ENCODE measurements around the gene OR13C8. TPM values are rescaled to one million over a fixed set of nuclear protein-coding genes. Genes with fewer than 3 reads are reported as not detected.

Gene OR13C8
- total RNA-seq, 1 experiment from 2014 or later: not detected

DNA sequence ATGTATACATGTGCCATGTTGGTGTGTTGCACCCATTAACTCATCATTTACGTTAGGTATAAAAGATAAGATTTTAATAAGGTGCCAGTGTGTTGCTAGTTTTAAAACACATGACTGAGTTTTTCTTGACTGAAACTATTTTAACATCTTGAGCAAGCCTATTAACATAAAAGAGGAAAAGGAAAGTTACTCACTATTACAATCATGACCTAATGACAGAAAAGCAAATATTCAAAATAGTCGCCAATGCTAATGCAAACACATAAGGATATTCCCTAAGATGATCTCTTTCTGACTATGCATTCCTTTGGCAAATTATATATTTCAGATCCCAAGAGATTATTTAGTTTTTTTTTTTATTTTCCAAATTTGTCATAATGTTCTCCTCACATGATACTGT lies 42.2 kb downstream of the OR13C8 start:
- Histone ChIP-seq H3K9me3 (ENCODE audit: insufficient read depth, low read depth) (no peaks in the 10 kb centered on the region), H3F3A (ENCODE audit: insufficient read depth, low read depth) (no peaks in the 10 kb centered on the region), H3K36me3 (ENCODE audit: low read depth) (no peaks in the 10 kb centered on the region), H3K4me3 (no peak overlapping the region), H3K4me2 (no peak overlapping the region), H3K4me1 (replicated peaks; ENCODE audit: insufficient read depth) (no peaks in the 10 kb centered on the region), H3K79me2 (ENCODE audit: low read depth) (no peaks in the 10 kb centered on the region), H3K27ac (no peak overlapping the region), H2AFZ (no peak overlapping the region), H3K27me3 (ENCODE audit: insufficient read depth, low read depth) (no peaks in the 10 kb centered on the region), H3K9me2 (ENCODE audit: insufficient read depth) (no peaks in the 10 kb centered on the region), H4K20me1 (ENCODE audit: insufficient read depth) (no peaks in the 10 kb centered on the region)
- no TSS peak for BruUV-seq (replicated peaks)
- TF ChIP-seq EZH2 (IDR thresholded peaks at IDR 0.05; ENCODE audit: low read depth): no peak
- TF ChIP-seq CTCF (conservative IDR thresholded peaks at IDR 0.05): no peak
- intact Hi-C loops (cut with micrococcal nuclease; ENCODE audit: unreplicated experiment): no loop called here
- CTCF ChIA-PET: no interaction called here
- POLR2A ChIA-PET (ENCODE audit: unreplicated experiment): no interaction called here
- DNase-seq: no peak

GRCh38 chr9:104617418-104617817 lies 48.5 kb downstream of the OR13C8 start:
- no peak overlapping the region for H3K27ac ChIP-seq
- no peaks in the 10 kb centered on the region for H3K36me3 ChIP-seq (ENCODE audit: low read depth)
- BruUV-seq (replicated peaks): no TSS peak
- H3F3A ChIP-seq (ENCODE audit: insufficient read depth, low read depth): no peaks in the 10 kb centered on the region
- no peak overlapping the region for H2AFZ ChIP-seq
- CTCF ChIA-PET: no interaction called here
- H3K79me2 ChIP-seq (ENCODE audit: low read depth): no peaks in the 10 kb centered on the region
- H3K4me1 ChIP-seq (replicated peaks; ENCODE audit: insufficient read depth): no peaks in the 10 kb centered on the region
- H3K4me3 ChIP-seq: no peak overlapping the region
- DNase-seq: no peak
- H3K27me3 ChIP-seq (ENCODE audit: insufficient read depth, low read depth): no peaks in the 10 kb centered on the region
- H3K9me2 ChIP-seq (ENCODE audit: insufficient read depth): no peaks in the 10 kb centered on the region
- H3K4me2 ChIP-seq: no peak overlapping the region
- no peak for TF ChIP-seq EZH2 (IDR thresholded peaks at IDR 0.05; ENCODE audit: low read depth)
- no peak for TF ChIP-seq CTCF (conservative IDR thresholded peaks at IDR 0.05)
- no peaks in the 10 kb centered on the region for H3K9me3 ChIP-seq (ENCODE audit: insufficient read depth, low read depth)
- H4K20me1 ChIP-seq (ENCODE audit: insufficient read depth): no peaks in the 10 kb centered on the region
- intact Hi-C loops (cut with micrococcal nuclease; ENCODE audit: unreplicated experiment): no loop called here
- POLR2A ChIA-PET (ENCODE audit: unreplicated experiment): no interaction called here

DNA sequence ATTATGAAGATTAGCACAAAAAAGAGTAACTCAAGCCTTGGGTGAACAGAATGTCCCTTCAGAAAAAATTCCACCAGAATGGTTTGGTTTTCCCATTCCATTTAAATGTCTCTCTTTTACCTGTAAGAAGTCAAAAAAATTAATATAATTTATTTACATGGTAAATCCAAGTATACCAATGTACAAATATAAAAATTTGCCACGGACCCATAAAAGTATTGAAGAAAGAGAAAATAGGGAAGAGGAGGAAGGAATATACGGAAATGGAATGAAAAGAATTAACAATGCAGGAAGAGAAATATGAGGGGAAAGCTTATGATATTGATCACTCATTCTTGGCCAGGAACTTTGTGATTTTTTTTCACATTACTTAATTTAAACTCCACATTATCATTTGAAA lies 49.1 kb downstream of the OR13C8 start, which contains the start of gene OR13C9:
OR13C9 (minus strand) TSS at position 101 of the 400 bp plus-strand sequence; CDS start at position 101, 0 bp downstream.
- Histone ChIP-seq H3K4me2 (no peak within 1 kb of the TSS), H3K79me2 (ENCODE audit: low read depth) (no peaks in the 10 kb centered on the region), H3K9me2 (ENCODE audit: insufficient read depth) (no peaks in the 10 kb centered on the region), H3K36me3 (ENCODE audit: low read depth) (no peaks in the 10 kb centered on the region), H3K27me3 (ENCODE audit: insufficient read depth, low read depth) (no peaks in the 10 kb centered on the region), H3K9me3 (ENCODE audit: insufficient read depth, low read depth) (no peaks in the 10 kb centered on the region), H2AFZ (no peak within 1 kb of the TSS), H3F3A (ENCODE audit: insufficient read depth, low read depth) (no peaks in the 10 kb centered on the region), H3K27ac (no peak within 1 kb of the TSS), H3K4me3 (no peak within 1 kb of the TSS), H4K20me1 (ENCODE audit: insufficient read depth) (no peaks in the 10 kb centered on the region), H3K4me1 (replicated peaks; ENCODE audit: insufficient read depth) (no peaks in the 10 kb centered on the region)
- BruUV-seq (replicated peaks): no TSS peak
- CTCF ChIA-PET: no interaction called here
- DNase-seq: no peak
- POLR2A ChIA-PET (ENCODE audit: unreplicated experiment): no interaction called here
- intact Hi-C loops (cut with micrococcal nuclease; ENCODE audit: unreplicated experiment): no loop called here
- no peak for TF ChIP-seq EZH2 (IDR thresholded peaks at IDR 0.05; ENCODE audit: low read depth)
- TF ChIP-seq CTCF (conservative IDR thresholded peaks at IDR 0.05): no peak

Other genes with a start within 250 kb of the OR13C8 start
- not detected in 2 replicates for gene OR13F1, start 64.9 kb upstream of the OR13C8 start, total RNA-seq (2021)
- gene OR13C4, start 42.0 kb upstream of the OR13C8 start, total RNA-seq (2021): not detected in 2 replicates
- gene OR13C3, start 32.3 kb upstream of the OR13C8 start, total RNA-seq (2021): not detected in 2 replicates
- gene OR13C5, start 30.2 kb downstream of the OR13C8 start, total RNA-seq (2021): not detected in 2 replicates
- not detected in 2 replicates for gene OR13C2, start 36.5 kb downstream of the OR13C8 start, total RNA-seq (2021)
- gene OR13C9, start 49.0 kb downstream of the OR13C8 start, total RNA-seq (2021): not detected in 2 replicates
- gene OR13D1, start 125.3 kb downstream of the OR13C8 start, total RNA-seq (2021): not detected in 2 replicates
- 19.8 and 21.4 TPM in 2 replicates for gene NIPSNAP3A, start 178.5 kb downstream of the OR13C8 start, total RNA-seq (2021)
- gene NIPSNAP3B, start 195.0 kb downstream of the OR13C8 start, total RNA-seq (2021): 3.1 and 4.1 TPM in 2 replicates